ENCODE measurements around the gene PLA2G6. TPM values are rescaled to one million over a fixed set of nuclear protein-coding genes. Genes with fewer than 3 reads are reported as not detected.
A peak's percentile ranks its signal among the peaks of the same experiment; 100 is the strongest.

Gene PLA2G6
- total RNA-seq, 4 donors from 2014 or later = 4.4 to 30.5 (median 22.0) TPM

DNA sequence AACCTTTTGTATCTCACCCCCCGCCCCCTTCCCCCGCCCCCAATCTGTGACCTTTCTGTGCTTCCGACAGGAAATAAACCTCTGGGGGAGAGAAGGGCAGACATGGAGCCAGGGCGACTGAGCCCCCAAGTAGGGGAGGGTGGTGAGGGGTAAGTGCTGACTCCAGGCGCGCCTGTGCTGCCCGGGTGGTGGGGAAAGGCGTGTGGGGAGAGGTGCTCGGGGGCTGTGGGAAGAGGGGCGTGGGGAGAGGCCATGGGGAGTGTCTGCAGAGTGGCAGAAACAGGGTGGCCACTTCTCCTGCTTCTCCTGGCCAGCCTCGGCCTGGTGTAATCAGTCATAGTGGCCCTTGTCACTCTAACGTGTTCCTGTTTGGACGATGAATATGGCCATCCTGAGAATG lies 105.7 kb downstream of the PLA2G6 start:
- Histone ChIP-seq H3K36me3 (peaks cover 0 to 48% of the 10 kb centered on the region in 2 donors), H3K27me3 (peaks cover 10% of the 10 kb centered on the region), H3K4me1 (peaks cover 0 to 9% (median 4%) of the 10 kb centered on the region in 3 donors), H3K9me3 (no peaks in the 10 kb centered on the region), H3K27ac (no peak overlapping the region), H3K4me3 (no peak overlapping the region)
- 67 to 85% methylated on average over 2 to 5 of the region's 13 CpGs for WGBS, 2 donors (ENCODE audit: low coverage in 1 of 2)
- no peak for ATAC-seq
- no peak for TF ChIP-seq POLR2A (IDR thresholded peaks at IDR 0.05)
- TF ChIP-seq EP300 (IDR thresholded peaks at IDR 0.05) = no peak
- no peak for TF ChIP-seq POLR2AphosphoS5 (IDR thresholded peaks at IDR 0.05)
- TF ChIP-seq, protein P1, sequence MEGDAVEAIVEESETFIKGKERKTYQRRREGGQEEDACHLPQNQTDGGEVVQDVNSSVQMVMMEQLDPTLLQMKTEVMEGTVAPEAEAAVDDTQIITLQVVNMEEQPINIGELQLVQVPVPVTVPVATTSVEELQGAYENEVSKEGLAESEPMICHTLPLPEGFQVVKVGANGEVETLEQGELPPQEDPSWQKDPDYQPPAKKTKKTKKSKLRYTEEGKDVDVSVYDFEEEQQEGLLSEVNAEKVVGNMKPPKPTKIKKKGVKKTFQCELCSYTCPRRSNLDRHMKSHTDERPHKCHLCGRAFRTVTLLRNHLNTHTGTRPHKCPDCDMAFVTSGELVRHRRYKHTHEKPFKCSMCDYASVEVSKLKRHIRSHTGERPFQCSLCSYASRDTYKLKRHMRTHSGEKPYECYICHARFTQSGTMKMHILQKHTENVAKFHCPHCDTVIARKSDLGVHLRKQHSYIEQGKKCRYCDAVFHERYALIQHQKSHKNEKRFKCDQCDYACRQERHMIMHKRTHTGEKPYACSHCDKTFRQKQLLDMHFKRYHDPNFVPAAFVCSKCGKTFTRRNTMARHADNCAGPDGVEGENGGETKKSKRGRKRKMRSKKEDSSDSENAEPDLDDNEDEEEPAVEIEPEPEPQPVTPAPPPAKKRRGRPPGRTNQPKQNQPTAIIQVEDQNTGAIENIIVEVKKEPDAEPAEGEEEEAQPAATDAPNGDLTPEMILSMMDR (IDR thresholded peaks at IDR 0.05) = no peak

DNA sequence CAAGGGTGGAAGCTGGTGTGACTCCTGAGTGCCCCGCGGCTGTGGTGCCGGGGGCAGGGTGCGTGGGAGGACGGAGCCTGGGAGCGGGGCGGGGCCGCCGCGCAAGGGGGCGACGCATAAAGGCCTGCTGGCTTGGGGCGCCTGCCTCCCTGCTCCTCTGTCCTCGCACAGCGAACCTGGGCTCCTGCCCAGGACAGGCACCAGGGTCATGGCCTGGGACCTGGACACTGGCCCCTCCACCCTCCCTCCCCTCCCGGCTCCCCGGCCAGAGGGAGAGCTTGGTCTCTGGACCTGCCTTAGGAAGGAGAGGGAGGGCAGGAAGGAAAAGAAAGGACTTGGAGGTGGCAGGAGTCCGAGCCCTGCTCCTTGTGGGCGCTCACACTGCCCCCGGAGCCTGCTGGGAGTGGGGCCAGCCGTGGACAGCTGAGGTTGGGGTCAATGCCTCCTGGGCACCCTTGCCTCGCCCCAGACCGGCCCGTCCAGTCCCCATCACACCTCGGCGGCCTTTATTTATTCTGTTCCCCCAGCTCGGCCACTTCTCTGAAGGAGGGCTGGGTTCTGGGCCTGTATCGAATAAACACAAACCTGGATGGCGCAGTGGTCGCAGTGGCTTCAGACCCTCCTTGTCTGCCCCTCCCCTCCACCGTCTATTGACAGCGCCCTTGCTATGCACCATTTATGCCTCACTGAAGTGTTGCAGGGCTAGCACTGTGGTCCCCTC lies 106.4 kb downstream of the PLA2G6 start:
- TF ChIP-seq POLR2A (IDR thresholded peaks at IDR 0.05) = no peak
- TF ChIP-seq EP300 (IDR thresholded peaks at IDR 0.05) = no peak
- no peak for TF ChIP-seq POLR2AphosphoS5 (IDR thresholded peaks at IDR 0.05)
- TF ChIP-seq, protein P1 (IDR thresholded peaks at IDR 0.05) = no peak
- WGBS, 2 donors (ENCODE audit: low coverage in 1 of 2) = 100% methylated on average over 3 of the region's 32 CpGs; no CpG with 5 or more reads in 1 of the 2 donors
- Histone ChIP-seq H3K27me3 (peaks cover 3% of the 10 kb centered on the region), H3K4me1 (peaks cover 0 to 10% (median 2%) of the 10 kb centered on the region in 3 donors), H3K9me3 (no peaks in the 10 kb centered on the region), H3K4me3 (no peak overlapping the region), H3K27ac (no peak overlapping the region), H3K36me3 (peaks cover 0 to 55% of the 10 kb centered on the region in 2 donors)
- no peak for ATAC-seq

DNA sequence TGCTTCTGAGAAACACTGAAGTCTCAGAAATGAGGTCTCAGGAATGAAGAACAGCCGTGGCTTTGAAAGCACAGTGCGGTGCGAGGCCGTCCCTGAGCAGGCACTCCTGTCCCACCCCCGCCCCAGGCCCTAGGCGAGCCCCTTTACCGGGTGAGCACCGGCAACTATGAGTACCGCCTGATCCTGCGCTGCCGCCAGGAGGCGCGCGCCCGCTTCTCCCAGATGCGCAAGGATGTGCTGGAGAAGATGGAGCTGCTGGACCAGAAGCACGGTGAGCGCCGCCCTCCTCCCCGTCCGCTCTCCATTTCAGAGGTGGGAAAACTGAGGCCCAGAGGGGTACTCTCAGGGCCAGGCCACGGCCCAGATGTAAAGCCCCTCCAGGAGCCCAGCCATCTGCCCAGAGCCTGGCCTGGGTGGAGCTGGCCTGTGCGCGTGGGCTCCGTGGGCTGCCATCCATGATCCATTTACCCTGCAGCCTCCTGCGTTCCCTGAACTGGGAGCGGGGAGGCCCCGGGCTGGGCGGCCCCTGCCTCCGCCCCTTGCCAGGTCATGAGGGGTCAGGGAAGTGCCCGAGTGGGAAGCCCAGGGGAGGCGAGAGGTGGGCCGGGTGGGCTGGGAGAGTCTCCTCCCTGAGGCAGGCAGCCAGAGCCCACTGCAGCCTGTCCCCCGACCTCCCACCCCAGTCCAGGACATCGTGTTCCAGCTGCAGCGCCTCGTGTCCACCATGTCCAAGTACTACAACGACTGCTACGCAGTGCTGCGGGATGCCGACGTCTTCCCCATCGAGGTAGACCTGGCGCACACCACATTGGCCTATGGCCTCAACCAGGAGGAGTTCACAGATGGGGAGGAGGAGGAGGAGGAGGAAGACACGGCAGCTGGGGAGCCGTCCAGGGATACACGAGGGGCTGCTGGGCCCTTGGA lies 107.2 kb downstream of the PLA2G6 start:
- Histone ChIP-seq H3K36me3 (peaks cover 0 to 63% of the 10 kb centered on the region in 2 donors), H3K27me3 (no peaks in the 10 kb centered on the region), H3K27ac (no peak overlapping the region), H3K4me1 (peaks cover 0 to 18% (median 6%) of the 10 kb centered on the region in 3 donors), H3K4me3 (no peak overlapping the region), H3K9me3 (no peaks in the 10 kb centered on the region)
- no peak for ATAC-seq
- no peak for TF ChIP-seq EP300 (IDR thresholded peaks at IDR 0.05)
- TF ChIP-seq POLR2AphosphoS5 (IDR thresholded peaks at IDR 0.05) = no peak
- TF ChIP-seq, protein P1 (IDR thresholded peaks at IDR 0.05) = peak in 2 of 4 experiments; percentile 9 to 47
- WGBS, 2 donors (ENCODE audit: low coverage in 1 of 2) = no CpG with 5 or more reads among the region's 47 CpGs

DNA sequence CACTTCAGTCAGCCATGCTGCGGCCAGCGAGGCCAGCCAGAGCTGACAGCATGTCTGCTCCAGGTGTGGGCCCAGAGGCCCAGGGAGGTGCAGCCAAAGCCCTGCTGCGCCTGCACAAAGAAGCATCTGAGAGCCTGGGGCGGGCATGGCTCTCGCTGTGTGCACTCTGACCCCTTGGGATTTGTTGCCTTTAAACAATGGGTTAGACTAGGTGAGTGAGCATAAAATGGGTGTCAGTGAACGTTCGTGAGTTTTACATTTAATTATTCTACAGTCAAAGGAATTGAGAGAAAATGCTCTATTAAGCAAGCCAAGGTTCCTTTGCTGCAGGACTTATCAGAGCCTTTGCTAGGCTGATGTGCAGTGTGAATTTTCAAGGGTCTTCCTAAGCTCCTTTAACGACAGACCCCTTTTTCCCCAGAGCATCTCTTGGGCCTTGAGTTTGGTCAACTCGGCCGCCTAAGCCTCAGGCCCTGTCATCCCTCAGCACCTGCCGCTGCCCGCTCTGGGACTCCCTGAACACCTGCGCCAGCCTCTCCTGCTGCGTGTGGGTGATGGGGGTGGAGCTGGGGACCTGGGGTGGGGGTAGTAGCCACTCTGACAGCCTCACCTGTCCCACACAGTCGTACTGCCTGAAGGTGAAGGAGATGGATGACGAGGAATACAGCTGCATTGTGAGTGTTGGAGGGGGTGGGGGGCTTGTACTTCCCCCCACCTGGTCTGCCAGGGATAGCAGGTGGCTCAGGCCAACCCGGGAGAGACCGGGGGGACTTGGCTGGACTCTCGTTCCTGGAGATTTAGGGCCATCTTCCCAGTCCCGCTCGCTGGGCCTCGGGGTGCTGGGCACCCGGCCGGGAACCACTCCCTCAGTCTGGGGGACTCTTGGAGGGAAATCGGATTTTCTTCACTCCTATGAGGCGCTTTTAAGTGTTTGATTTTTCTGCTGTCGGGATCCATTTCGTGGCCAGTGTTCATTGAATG lies 108.2 kb downstream of the PLA2G6 start:
- TF ChIP-seq EP300 (IDR thresholded peaks at IDR 0.05) (no peak), POLR2A (IDR thresholded peaks at IDR 0.05) (no peak), POLR2AphosphoS5 (IDR thresholded peaks at IDR 0.05) (no peak)
- TF ChIP-seq, protein P1 (IDR thresholded peaks at IDR 0.05) = no peak
- no peak overlapping the region for H3K4me3 ChIP-seq
- peaks cover 0 to 28% (median 16%) of the 10 kb centered on the region in 3 donors for H3K4me1 ChIP-seq
- ATAC-seq = no peak
- H3K27me3 ChIP-seq = no peaks in the 10 kb centered on the region
- peaks cover 0 to 72% of the 10 kb centered on the region in 2 donors for H3K36me3 ChIP-seq
- H3K27ac ChIP-seq = no peak overlapping the region
- 85 to 98% methylated on average over 3 to 6 of the region's 28 CpGs for WGBS, 2 donors (ENCODE audit: low coverage in 1 of 2)
- H3K9me3 ChIP-seq = no peaks in the 10 kb centered on the region
